Measurements from ENCODE around the gene OBSL1.

DNA sequence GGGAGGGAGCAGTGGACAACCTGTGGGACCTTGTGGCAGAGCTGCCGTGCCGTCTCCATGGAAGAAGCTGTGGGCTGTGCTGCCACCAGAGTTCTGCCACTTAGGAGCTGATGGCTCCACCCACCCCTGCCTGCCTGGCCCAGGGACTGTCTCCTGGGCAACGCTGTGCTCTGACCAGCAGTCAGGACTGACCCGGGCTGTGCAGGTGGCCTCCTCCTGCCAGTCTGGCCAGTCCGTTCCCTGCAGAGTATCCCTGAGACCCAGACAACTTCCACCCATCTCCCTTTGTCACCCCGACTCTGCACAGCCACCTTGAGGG is 44.3 kb downstream of the OBSL1 start:
- TF ChIP-seq CTCF (IDR thresholded peaks at IDR 0.05 in 4 of 5, conservative IDR thresholded peaks at IDR 0.05 in 1 of 5) (no peak), POLR2A (IDR thresholded peaks at IDR 0.05) (no peak)

All from gastrocnemius medialis (tissue), 4 donors.